Transverse colon (tissue), 4 donors: ENCODE results near the gene PRM2.

Experiments used
- CTCF ChIP-seq, 5 experiments: fragments of 200-600 bp in 3 of 5; fragments of 450-650 bp in 2 of 5; sonication (generic) in 3 of 5; IDR thresholded peaks; 1 replicate in 2 of 5; 2 replicates in 3 of 5; pipeline ENCODE4 v1.5.1; 2016 to 2017; ENCODE audit warnings: antibody characterized with exemption in 5 of 5, inconsistent platforms in 3 of 5, mild to moderate bottlenecking in 2 of 5, moderate library complexity in 1 of 5
- EP300 ChIP-seq: sonication (generic); formaldehyde crosslinking; IDR thresholded peaks from one replicate; pipeline ENCODE4 v1.6.1; 2017; ENCODE audit warnings: antibody characterized with exemption, low read depth
- POLR2A ChIP-seq: fragments of 450-650 bp; IDR thresholded peaks from one replicate; pipeline ENCODE4 v1.6.1; 2016; ENCODE audit warnings: antibody characterized with exemption, mild to moderate bottlenecking, moderate library complexity
- POLR2AphosphoS5 ChIP-seq, 3 donors: sonication (generic); formaldehyde crosslinking; IDR thresholded peaks; one replicate each; pipeline ENCODE4 v1.6.1; 2016; ENCODE audit warnings: antibody characterized with exemption in 3 of 3

- TF ChIP-seq CTCF (IDR thresholded peaks at IDR 0.05) (no peak), POLR2A (no peak), POLR2AphosphoS5 (IDR thresholded peaks at IDR 0.05) (no peak), EP300 (no peak)
Measured at GRCh38 chr16:11321662-11322061, 45.4 kb upstream of the PRM2 start.
